Measurements from ENCODE around the gene P4HA2. TPM values are rescaled to one million over a fixed set of nuclear protein-coding genes. Genes with fewer than 3 reads are reported as not detected.

The P4HA2 gene
- total RNA-seq, 2 donors from 2014 or later = 53.7 to 79.6 TPM

DNA sequence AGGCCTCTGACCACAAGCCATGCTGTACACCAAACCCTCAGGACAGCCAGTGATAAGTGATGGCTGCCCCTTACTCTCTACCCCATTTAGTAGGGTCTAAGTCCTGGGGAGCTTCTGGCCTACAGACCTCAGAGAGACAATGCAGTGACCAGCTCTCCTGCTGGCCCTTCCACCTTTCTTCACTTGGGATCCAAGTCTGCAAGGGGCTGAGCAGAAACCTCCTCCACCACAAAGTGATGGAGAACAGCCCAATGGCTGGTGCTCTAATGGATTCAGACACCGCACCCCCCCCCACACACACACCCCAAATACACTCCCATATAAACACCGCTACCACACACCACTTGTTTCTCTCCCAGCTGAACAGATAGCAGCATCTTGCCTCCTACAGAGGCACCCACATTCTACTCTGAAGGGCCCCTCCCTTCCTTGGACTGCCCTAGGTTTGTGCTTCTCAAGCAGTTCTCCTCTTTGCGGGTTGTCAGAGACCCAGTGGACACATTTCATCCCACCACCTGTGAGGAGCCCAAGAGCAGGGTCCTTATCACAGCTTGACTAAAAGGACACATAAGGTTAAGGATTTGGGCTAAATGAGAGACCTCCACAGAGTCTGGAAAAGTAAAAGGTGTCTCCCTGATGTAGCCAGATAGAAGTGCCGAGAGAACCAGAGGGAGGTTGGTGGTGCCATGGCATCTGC is 28.6 kb upstream of the P4HA2 start:
- H3K4me3 ChIP-seq = no peak overlapping the region
- no peak overlapping the region for H3K27ac ChIP-seq
- intact Hi-C loops (cut with DNase I) = no loop called here
- H3K27me3 ChIP-seq = no peaks in the 10 kb centered on the region
- no peaks in the 10 kb centered on the region for H3K36me3 ChIP-seq
- H3K9ac ChIP-seq (ENCODE audit: low read depth in 2 of 2, low read length in 2 of 2) = no peak overlapping the region
- no peaks in the 10 kb centered on the region for H3K4me1 ChIP-seq
- H3K9me3 ChIP-seq = no peaks in the 10 kb centered on the region
- TF ChIP-seq, protein P1, sequence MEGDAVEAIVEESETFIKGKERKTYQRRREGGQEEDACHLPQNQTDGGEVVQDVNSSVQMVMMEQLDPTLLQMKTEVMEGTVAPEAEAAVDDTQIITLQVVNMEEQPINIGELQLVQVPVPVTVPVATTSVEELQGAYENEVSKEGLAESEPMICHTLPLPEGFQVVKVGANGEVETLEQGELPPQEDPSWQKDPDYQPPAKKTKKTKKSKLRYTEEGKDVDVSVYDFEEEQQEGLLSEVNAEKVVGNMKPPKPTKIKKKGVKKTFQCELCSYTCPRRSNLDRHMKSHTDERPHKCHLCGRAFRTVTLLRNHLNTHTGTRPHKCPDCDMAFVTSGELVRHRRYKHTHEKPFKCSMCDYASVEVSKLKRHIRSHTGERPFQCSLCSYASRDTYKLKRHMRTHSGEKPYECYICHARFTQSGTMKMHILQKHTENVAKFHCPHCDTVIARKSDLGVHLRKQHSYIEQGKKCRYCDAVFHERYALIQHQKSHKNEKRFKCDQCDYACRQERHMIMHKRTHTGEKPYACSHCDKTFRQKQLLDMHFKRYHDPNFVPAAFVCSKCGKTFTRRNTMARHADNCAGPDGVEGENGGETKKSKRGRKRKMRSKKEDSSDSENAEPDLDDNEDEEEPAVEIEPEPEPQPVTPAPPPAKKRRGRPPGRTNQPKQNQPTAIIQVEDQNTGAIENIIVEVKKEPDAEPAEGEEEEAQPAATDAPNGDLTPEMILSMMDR (IDR thresholded peaks at IDR 0.05) = no peak
- DNase-seq = no peak

DNA sequence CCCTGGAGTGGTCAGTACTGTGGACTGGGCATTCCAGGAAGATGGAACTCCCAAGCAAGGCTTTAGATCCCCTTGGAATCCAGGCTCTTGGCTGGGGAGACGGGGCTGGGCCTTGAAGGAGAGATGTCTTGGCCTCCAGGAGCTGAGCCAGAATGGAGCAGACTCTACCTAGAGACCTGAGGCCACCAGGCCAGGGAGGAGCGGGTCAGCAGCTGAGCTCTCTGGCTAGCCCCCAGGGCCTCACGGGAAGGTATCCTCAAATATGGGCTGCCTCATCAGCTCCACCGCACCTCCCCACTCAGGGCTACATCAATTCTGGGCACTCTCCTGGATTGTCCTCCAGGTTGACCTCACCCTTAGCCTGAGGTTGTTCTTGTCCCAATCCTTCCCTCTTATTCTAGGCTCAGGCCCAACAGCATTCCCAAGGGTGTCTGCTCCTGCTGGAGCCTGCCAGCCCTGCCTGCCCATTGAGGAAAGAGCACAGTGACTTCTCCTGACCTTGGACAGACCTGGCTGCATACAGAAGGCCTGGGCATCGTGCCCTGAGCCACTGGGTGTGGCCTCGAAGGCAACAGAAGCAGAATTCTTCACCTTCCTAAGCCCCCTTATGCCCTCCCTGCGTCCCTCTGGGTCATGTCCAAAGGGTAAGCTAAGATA is 26.8 kb upstream of the P4HA2 start:
- TF ChIP-seq, protein P1 (IDR thresholded peaks at IDR 0.05) = no peak
- no peak overlapping the region for H3K27ac ChIP-seq
- DNase-seq = no peak
- H3K4me1 ChIP-seq = no peaks in the 10 kb centered on the region
- H3K9ac ChIP-seq (ENCODE audit: low read depth in 2 of 2, low read length in 2 of 2) = no peak overlapping the region
- no peak overlapping the region for H3K4me3 ChIP-seq
- no peaks in the 10 kb centered on the region for H3K36me3 ChIP-seq
- intact Hi-C loops (cut with DNase I) = no loop called here
- H3K27me3 ChIP-seq = no peaks in the 10 kb centered on the region
- no peaks in the 10 kb centered on the region for H3K9me3 ChIP-seq

DNA sequence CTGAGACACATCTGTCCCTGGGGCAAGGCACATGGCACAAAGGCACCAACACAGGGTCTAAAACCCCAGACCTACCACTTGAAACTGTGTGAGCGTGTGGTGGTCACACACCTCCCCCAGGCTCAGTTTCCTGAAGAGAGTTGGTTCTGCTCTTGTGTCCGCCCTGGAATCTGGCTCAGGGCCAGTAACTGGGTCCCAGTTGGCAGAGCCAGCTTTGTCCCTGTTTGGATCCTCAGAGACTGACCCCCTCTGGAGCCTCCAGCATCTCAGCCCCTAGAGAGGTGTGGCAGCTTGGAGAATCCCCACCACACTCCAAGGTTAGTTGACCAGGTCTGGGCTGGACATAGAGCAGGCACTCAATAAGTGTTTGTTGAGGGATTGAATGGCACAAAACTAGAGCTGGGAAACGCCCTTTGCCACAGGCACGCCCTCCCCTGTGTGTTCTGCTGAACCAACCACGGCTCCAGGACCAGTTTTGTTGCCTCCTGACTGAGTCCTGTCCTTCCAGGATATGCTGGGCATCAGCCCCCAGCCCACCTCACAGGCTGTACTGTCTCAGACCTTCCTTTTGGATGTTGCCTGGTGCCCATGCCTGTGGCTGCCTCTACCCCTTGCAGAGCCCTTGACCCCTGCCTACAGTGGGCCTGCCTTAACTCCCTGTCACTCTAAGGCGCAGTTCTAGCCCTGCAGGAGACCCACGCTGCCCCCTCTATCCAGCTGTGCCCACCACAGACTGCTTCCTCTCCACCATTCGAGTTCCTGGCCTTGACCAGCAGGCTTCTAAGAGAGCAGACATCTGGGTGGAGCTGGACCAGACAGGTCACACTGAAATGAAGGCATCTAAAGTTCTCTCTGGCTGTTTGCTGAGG is 26.0 kb upstream of the P4HA2 start:
- H3K9me3 ChIP-seq = no peaks in the 10 kb centered on the region
- DNase-seq = no peak
- no peak overlapping the region for H3K4me3 ChIP-seq
- intact Hi-C loops (cut with DNase I) = no loop called here
- H3K27ac ChIP-seq = no peak overlapping the region
- no peaks in the 10 kb centered on the region for H3K27me3 ChIP-seq
- TF ChIP-seq, protein P1 (IDR thresholded peaks at IDR 0.05) = no peak
- H3K9ac ChIP-seq (ENCODE audit: low read depth in 2 of 2, low read length in 2 of 2) = no peak overlapping the region
- H3K36me3 ChIP-seq = no peaks in the 10 kb centered on the region
- H3K4me1 ChIP-seq = no peaks in the 10 kb centered on the region

DNA sequence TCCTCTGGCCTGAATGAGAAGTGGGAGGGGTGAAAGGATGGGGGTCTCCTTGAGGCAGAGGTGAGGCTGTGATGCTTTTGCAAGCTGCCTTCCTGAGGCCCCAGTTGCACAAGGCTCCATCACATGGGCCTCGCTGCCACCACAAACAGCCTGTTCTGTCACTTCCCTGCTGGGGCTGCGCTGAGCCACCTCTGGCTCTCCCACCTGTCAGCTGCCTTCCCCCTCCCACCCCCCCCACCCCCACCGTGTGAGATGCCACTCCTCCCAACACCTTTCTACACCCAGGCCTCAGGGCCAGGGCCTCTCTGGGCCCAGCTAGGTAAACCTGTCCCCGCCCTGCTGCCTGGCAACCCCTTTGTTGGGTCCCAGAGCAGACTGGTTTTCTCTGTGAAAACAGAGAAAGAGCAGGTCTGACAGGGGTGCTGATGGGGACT is 25.4 kb upstream of the P4HA2 start:
- Histone ChIP-seq H3K4me1 (no peaks in the 10 kb centered on the region), H3K36me3 (no peaks in the 10 kb centered on the region), H3K27ac (no peak overlapping the region), H3K27me3 (no peaks in the 10 kb centered on the region), H3K4me3 (no peak overlapping the region), H3K9ac (ENCODE audit: low read depth in 2 of 2, low read length in 2 of 2) (no peak overlapping the region), H3K9me3 (no peaks in the 10 kb centered on the region)
- intact Hi-C loops (cut with DNase I) = no loop called here
- no peak for DNase-seq
- TF ChIP-seq, protein P1 (IDR thresholded peaks at IDR 0.05) = no peak

DNA sequence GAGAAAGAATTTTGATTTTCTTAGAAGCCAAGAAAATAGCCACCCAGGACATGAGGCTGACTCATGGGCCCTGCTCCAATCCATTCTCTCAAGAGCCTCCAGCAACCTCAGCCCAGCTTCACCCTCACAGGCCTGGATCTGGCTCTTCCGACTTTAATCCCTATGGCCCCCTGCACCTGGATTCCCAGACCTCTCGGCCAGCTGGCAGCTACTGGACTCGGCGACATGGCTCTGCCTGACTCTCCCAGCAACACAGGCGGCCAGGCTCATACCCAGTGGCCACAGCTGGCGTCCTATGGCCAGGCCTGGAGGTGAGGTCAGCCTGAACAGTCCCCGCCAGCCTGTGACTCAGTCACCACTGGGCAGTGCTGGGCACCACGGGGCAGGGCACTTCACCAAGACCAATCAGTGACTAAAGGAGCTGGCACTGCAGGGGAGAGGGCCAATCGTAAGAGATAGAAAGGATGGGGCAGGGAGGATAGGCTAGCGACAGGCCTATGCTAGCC is 23.6 kb upstream of the P4HA2 start:
- no peaks in the 10 kb centered on the region for H3K4me1 ChIP-seq
- H3K9me3 ChIP-seq = no peaks in the 10 kb centered on the region
- TF ChIP-seq, protein P1 (IDR thresholded peaks at IDR 0.05) = no peak
- H3K27ac ChIP-seq = no peak overlapping the region
- no peaks in the 10 kb centered on the region for H3K27me3 ChIP-seq
- H3K9ac ChIP-seq (ENCODE audit: low read depth in 2 of 2, low read length in 2 of 2) = no peak overlapping the region
- no peak for DNase-seq
- intact Hi-C loops (cut with DNase I) = no loop called here
- H3K36me3 ChIP-seq = no peaks in the 10 kb centered on the region
- H3K4me3 ChIP-seq = no peak overlapping the region

All from colonic mucosa (tissue), 4 donors.